Forelimb muscle (tissue), 1 donor: ENCODE results near the gene WBP2. TPM values are rescaled to one million over a fixed set of nuclear protein-coding genes. Genes with fewer than 3 reads are reported as not detected.

Source experiments
- DNase-seq: peaks from one replicate; pipeline ENCODE4 v3.0.0-alpha.2; 2013; ENCODE audit warnings: low read depth
- polyA plus RNA-seq: library from polyadenylated mRNA; unstranded; fragments of 120-200 nt; gene quantifications from one replicate; pipeline ENCODE4 v1.2.1, GENCODE V29; 2013; ENCODE audit not compliant: insufficient read length

WBP2 gene
- polyA plus RNA-seq, 1 donor = 51.9 TPM

DNA sequence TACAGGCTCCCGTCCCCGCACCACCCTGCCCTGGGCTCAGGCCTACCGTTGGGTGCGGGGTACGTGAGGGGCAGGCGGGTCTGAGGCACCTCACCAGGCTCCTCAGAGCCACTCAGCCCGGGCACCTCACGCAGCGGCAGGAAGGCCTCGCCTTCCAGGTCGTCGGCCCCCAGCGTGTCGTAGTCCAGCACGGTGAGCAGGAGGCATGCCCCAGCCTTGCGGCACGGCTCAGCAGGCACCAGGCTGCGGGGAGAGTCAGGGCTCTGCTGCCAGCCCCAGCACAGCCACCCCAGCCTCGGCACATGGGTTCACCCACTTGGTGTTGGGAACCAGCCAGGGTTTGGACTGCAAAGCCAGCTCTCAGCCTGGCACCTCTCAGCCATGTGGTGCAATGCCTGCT lies 26.4 kb downstream of the WBP2 start:
- no peak for DNase-seq

DNA sequence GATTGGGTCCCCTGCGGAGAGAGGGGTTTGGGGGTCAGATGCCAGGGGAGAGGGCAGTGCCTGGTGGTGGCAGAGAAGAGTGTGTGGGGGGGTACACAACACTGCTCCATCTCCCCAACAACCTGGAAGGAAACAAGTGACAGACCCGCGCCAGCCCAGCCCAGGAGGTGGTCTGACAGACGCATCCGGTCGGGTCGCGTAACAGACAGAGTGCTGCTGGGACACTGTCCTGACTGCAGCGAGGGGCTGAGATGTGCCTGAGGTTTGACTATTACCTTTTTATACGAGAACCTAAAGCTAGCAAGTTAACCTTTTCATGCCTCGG lies 27.1 kb downstream of the WBP2 start:
- no peak for DNase-seq

DNA sequence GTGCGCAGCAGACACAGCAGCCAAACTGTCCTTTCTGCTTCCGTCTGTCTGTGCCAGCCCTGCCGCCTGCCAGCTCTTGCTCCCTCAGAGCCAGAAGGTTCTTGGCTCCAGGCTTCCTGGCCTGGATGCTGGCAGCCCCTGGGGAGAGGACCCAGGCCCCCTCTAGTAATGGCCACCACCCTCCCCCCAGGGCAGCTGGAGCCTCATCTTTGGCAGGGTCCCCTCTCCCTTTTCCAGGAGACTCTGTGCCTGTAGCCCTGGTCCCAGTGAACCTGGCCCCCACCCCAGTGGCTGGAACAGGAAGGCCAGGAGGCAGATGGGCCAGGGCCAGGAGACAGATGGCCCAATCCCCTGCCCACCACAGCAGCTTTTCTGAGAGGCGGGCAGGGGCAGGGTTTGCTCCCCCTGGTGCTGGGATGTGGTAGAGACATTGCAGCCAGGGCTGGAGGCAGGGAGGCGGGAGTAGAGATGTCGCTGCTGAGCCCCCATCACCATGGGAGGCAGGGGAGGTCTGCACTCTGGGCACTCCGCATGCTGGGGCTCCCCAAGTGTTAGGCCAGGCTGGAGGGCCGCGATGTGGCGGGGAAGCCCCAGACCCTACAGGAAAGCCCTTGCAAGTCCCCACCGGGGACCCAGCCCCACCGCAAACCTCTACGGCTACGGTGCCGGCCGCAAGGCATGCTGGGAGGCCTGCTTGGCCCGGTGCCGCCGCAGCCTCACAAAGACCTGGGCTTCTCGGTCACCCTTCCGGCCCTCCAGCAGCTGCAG lies 27.6 kb downstream of the WBP2 start:
- no peak for DNase-seq

DNA sequence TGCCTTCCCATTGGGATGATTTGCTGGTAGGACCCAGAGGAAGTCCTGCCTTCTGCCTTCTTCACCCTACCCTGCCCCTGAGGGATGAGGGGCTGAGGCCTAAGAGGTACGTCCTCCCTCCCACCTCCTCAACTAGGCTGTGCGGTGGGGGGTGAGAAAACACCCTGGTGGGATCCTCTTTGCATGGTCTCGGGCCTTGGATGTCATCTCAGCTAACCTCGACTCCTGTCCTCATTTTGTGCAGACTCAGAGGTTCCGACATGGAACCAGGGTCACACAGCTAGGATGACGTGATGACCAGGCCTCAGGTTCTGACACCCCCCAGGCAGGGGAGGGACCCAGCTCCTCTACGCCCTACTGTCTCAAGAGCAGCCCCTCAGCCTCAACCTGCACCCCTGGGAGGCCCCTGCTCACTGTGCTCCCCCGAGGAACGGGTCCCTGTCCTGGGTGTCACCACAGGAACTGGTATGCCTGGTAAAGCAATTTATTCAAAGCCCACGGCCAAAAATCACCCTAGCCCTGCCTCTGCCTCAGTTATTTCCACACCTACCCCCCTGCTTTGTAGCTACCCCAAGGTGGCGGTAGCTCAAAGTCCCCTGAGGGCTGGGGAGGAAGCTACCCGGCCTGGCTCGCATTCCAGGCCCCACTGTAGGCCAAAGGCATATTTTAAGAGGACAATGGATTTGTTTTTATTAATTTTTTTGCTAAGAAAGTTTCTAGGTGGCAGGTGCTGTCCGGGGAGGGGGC lies 28.4 kb downstream of the WBP2 start:
- no peak for DNase-seq

DNA sequence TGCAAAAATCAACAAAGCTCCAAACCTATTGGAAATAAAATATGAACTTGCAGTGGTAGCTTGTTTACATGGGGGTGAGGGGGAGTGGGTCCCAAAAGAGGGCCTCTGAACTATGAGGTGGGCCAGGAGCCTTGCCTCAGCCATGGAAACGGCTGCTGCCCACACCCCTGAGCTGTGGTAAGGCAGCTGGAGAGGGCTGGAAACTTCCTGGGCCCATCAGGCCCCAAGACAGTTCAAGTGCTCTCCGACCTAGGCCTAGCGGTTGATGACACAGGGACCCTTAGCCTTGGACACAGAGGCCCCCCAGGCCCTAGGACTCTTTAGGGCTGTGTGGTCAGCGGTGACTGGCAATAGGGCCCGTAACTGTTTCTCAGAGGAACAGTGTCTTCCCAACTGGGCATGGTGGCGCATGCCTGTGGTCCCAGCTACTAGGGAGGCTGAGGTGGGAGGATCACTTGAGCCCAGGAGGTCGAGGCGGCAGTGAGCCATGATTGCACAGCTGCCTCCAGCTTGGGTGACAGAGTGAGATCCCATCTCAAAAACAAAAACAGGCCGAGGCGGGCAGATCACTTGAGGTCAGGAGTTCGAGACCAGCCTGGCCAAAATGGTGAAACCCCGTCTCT lies 29.3 kb downstream of the WBP2 start:
- DNase-seq = no peak

DNA sequence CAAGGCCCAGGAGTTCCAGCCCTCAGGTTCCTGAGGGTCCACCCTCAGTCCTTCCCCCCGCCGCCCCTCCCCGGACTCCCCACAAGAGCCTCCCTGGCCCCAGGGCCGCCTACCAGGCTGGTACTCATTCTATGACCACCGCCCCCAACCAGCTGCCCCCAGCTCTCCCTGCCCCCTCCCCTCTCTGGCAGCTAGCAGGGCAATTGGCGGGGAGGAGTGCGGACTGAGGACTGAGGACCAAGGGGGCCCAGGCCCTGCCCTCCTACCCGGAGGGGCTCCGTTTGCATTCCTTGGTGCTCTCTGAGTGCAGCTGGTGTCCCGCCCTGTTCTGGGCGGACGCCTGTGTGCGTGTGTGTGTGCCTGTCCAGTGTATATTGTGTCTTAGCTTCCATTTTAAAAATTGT lies 30.0 kb downstream of the WBP2 start:
- DNase-seq = no peak

DNA sequence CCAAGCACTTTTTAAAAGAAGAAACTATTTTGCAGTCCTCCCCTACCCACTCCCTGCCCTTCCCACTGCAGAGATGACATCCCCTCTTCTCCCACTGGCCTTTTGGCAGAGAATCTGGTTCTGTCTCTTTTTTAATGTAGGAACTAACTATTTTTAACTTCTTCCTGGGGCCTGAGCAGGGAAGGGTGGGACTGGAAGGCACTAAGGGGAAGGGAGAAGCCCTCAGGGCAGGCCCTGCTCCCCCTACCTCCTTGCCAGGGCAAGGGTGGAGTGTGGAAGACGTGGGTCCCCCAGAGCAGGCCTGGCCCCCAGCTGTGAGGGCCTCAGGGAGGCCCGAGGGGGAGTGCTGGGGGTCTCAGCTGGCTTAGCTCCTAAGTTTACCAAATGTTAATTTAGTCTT lies 30.5 kb downstream of the WBP2 start:
- no peak for DNase-seq

DNA sequence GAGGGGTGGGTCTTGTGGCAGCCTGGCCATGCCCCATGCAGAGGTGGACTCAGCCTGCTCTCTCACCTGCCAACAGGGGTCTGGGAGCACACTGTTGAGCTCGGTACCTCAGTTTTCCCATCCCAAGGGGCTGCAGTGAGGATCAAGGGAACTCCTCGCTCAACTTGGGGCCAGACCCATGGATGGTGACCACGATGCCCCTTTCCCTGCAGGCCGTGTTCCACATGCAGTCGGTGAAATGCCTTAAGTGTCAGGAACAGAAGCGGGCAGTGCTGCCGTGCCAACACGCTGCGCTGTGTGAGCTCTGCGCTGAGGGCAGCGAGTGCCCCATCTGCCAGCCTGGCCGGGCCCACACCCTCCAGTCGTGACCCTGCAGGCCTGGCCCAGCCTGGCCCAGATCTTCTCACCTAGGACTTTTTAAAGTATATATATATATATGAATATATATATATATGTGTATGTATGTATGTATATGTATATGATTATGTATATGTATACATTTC lies 31.0 kb downstream of the WBP2 start:
- DNase-seq = no peak

DNA sequence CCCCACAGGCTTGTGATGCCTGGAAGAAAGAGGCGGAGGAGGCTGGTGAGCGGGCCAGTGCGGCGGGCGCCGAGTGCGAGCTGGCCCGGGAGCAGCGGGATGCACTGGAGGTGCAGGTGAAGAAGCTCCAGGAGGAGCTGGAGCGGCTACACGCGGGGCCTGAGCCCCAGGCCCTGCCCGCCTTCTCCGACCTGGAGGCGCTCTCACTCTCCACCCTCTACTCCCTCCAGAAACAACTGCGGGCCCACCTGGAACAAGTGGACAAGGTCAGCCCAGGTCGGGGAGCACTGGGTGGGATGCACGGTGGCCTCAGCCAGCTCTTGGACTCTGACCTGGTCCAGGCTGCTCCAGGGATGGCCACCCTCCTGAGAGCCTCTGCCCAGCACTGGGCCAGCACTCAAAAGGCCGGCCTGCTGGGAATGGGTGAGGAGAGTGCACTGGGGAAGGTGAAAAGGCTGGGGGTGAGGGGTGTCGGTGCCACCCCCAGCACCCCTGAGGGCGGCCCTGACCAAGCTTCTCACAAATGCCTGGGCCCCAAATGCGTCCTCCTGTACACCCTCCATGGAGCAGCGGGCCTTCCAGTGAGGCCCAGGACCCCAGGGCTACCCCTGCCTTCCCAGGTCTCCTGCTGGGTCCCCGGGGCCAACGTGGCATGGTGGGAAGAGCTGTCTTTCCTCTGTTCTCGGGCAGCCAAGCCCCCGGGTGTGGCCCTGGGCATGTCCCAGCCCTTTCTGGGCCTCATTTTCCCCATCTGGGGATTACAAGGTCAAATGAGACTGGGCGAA lies 31.7 kb downstream of the WBP2 start:
- no peak for DNase-seq

DNA sequence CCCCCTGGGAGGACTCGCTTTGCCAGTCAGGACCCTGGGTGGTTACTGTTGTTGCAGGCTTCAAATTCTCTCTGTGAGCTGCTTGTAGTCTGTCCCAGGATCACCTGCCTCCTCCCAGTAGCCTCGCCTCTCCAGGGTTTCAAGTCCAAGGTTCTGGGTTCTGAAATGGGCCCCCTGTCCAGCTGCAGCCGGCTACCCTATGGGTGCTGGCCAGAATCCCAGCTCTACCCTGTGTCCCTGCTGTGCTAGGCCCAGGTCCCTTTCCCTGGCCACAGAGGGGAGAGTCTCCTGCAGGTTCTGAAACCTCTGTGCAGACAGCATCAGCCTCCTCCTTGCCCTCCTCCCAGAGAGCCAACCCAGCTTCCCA lies 32.4 kb downstream of the WBP2 start:
- no peak for DNase-seq

DNA sequence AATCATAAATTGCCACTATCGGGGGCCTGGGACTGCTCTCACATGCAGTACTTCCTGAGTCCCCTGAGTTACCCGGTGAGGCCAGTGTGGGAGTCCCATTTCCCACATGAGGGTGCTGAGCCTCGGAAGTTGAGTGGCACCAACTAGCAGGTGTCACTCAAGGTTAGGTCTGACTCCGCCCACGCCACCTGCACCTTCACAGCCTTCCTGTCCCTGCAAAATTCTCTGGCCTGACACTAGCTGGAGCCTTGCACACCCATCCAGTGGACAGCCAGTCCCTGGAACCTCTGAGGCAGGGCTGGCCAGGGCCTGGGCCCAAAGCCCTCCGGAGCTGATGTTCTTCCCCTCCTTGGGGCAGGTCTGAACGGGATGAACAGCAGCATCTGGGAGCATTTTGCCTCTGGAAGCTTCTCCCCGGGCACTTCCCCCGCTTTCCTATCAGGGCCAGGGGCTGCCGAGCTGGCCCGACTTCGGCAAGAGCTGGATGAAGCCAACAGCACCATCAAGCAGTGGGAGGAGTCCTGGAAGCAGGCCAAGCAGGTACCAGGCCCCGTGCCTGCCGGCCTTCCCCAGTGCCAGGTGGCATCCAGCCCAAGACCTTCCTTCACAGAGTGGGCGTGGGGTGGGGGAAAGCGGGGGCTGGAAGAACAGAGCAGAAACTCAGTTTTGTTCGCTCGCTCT lies 32.9 kb downstream of the WBP2 start:
- DNase-seq = no peak

DNA sequence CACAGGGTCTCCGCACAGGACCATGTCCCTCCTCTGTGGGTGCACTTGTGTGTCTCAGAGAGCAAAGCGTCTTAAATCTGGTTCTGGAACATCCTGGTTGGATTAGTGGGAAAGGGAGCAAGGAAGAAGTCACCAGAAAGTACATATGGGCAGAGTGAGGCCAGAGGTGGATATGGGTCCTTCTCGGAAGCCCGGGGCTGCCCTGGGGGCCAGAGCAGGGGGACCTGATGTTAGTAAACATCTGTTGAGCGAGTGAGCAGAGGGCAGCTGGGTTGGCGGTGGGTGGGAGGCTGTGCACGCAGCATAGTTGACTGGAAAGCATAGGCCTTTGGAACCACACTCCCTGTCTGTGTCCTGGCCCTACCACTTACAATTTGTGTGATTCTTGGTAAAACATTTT lies 33.6 kb downstream of the WBP2 start:
- no peak for DNase-seq

DNA sequence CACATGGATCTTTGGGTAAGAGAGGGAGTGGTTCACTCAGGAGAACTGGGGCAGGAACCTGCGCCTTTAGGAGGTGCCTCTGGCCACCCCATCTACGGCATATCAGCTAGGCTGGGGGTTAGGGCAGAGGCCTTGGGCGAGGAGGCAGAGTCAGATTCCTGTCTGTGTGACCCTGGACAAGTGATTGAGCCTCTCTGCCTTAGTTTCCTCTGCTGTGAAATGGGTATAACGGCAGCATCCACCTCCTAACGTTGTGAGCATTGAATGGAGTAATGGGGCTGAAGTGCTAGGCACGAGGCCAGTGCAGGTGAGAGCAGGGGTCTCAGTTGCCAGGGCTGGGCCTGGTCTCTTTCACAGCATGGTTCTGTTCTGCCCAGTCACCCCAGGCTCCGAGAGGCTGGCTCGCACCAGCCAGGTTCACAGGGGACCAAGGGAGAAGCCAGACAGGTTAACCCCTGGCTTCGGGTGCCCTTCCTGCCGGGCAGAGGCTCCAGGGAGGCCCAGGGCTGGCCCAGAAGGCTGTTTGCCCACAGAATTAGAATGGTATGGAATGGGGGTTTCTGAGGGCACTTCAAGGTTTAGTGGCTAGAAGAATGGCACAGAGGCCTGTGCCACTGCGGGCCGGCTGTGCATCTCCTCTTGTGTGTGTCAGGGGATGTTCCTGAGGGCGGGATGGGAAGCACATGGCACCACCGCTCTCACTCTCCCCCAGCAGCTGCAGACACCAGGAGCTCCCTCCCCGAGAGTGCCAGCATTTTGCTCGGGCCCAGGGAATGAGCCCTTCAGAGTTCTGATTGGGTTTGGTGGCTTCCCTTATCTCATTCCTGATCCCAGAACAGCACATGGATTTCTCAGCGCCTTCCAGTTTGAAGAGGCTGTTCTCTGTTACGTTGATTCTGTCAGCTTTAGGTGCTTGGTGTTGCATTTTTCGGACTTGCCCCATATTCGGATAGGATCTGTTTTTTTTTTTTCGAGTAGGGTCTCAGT lies 34.7 kb downstream of the WBP2 start:
- no peak for DNase-seq

DNA sequence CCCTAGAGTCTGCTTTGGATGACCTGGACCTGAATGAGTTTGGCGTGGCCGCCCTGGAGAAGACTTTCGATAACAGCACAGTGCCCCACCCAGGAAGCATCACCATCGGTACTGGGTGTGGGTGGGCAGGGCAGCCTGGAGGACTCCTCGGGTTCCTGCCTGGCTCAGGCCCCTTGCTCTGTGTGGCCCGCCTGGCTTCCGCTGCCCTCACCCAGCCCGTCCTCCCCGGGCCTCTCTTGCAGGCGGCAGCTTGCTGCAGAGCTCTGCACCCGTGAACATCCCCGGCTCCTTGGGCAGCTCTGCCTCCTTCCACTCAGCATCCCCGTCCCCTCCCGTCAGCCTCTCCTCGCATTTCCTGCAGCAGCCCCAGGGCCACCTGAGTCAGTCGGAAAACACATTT lies 35.5 kb downstream of the WBP2 start:
- DNase-seq = no peak

DNA sequence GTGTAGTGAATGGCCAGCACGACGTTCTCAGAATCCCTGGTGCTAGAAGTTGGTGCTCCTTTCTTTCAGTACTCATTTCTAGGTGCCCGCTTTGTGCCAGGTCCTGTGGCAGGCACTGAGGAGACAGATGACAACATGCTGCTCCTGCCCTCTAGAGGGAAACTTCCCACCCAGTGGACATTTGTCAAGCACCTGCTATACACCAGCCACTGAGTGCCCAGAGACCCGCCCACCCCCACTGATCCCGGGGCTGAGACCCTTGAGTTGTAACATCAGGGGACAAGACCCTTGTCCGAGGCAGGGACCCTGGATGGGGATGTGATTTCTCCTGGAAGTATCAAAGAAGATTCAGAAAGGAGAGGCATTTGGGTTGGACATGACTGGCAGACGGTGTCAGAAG lies 36.0 kb downstream of the WBP2 start:
- DNase-seq = no peak

DNA sequence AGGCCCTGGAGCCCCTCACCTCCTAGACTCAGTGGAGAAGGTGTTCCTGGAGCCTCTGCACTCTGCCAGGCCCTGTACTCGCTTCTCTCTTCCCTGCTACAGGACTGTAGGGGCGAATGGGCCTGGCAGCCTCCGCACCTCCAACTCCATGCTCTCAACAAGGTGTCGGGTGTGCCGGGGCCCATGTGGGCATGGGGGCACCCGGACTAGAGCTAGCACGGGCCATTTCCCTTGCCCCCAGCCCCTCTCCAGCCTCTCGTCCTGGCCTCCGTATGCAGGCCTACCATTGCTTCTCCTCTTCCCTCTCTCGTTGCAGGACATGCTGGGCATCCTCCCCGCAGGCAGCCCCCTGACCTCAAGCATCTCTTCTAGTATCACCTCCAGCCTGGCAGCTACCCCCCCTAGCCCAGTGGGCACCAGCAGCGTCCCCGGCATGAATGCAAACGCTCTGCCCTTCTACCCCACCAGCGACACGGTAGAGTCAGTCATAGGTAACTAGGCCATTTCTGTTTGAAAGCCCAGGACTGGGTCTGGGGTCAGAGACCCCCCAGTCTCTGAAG lies 36.7 kb downstream of the WBP2 start:
- DNase-seq = no peak

DNA sequence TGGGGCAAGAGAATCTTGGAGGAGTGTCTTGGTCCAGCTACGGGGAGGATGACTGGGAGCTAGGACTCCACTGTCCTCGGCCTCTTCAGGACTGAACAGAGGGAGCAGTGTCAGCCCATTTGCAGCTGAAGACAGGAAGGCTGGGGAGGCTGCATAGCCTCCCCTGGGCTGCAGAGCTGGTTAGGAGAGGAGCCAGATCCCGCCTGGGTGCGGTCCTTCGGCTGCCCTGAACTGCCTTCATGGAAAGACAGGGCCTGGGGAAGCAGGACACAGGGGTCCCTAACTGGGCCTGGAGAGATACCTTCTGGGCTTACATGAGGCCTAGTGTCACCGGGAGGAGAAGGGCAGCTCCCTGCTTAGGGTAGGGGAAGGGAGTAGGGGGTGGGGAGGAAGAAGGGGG lies 37.6 kb downstream of the WBP2 start:
- DNase-seq = no peak

DNA sequence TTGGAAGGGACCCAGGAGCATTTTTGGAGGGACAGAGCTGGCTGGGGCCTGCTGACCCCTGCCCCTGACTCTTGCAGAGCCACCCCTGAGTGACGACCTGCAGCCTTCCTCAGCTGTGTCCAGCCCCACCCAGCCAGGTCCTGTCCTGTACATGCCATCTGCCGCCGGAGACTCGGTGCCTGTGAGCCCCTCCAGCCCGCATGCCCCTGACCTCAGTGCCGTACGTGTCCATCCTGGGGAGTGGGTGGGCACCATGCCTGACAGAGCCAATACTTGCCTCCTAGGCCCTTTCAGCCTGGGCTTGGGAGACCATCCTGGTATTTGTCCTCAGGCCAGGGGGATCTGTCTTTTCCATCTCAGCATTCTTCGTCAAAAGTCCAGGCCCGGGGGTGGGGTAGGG lies 38.4 kb downstream of the WBP2 start:
- DNase-seq = no peak

DNA sequence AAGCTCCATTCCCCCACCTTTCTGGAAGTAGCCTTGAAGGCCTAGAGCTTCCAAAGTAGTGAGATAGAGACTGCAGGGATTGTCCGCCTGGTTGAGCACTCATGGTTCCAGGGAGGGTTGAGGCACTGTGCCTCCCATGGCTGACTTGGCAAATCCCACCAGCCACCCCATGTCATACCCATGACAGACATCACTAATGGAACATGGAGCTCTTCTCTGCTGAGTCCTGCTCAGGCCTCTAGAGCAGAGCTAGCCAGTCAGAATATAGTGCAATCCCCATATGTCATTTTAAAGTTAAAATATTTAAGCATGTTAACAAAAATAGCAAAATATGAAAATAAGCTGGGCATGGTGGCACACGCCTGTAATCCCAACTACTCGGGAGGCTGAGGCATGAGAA lies 39.7 kb downstream of the WBP2 start:
- DNase-seq = no peak

DNA sequence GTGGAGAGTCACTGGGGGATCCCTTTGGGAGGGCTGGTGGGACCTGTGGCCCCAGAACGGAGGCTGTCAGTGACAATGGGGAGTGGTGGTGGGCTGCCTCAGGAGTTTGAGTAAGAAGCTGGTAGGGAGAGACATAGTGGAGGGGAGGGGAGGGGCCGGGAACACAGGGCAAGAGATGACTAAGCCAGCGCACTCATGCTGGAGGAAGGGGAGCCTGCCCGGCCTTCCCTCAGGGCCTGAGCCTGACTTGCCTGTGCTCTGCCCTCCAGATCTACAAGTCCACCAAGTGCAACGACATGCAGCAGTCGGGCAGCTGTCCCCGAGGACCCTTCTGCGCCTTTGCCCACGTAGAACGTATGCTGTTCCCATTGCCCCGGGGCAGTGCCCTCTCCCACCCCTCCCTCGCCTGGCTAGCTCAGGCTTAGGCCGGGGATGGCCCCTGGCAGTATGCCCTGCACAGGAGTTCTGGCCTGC lies 40.2 kb downstream of the WBP2 start:
- DNase-seq = no peak
